ENCODE data around the gene CAMK4. TPM values are rescaled to one million over a fixed set of nuclear protein-coding genes. Genes with fewer than 3 reads are reported as not detected.

CAMK4 gene
- total and polyA plus RNA-seq, 8 donors: 1.0 to 18.3 (median 14.8) TPM

- no peaks in the 10 kb centered on the region for H3K36me3 ChIP-seq
- TF ChIP-seq, protein P1, sequence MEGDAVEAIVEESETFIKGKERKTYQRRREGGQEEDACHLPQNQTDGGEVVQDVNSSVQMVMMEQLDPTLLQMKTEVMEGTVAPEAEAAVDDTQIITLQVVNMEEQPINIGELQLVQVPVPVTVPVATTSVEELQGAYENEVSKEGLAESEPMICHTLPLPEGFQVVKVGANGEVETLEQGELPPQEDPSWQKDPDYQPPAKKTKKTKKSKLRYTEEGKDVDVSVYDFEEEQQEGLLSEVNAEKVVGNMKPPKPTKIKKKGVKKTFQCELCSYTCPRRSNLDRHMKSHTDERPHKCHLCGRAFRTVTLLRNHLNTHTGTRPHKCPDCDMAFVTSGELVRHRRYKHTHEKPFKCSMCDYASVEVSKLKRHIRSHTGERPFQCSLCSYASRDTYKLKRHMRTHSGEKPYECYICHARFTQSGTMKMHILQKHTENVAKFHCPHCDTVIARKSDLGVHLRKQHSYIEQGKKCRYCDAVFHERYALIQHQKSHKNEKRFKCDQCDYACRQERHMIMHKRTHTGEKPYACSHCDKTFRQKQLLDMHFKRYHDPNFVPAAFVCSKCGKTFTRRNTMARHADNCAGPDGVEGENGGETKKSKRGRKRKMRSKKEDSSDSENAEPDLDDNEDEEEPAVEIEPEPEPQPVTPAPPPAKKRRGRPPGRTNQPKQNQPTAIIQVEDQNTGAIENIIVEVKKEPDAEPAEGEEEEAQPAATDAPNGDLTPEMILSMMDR (IDR thresholded peaks at IDR 0.05): no peak
- no peak overlapping the region for H3K27ac ChIP-seq
- H3K9me3 ChIP-seq: no peaks in the 10 kb centered on the region
- H3K27me3 ChIP-seq: no peaks in the 10 kb centered on the region
- DNase-seq: no peak
- H3K4me1 ChIP-seq: no peaks in the 10 kb centered on the region
- H3K4me3 ChIP-seq: no peak overlapping the region
- intact Hi-C loops (cut with DNase I): no loop called here
- ATAC-seq: no peak
Measured at GRCh38 chr5:111453295-111453694, 229.1 kb downstream of the CAMK4 start.

DNA sequence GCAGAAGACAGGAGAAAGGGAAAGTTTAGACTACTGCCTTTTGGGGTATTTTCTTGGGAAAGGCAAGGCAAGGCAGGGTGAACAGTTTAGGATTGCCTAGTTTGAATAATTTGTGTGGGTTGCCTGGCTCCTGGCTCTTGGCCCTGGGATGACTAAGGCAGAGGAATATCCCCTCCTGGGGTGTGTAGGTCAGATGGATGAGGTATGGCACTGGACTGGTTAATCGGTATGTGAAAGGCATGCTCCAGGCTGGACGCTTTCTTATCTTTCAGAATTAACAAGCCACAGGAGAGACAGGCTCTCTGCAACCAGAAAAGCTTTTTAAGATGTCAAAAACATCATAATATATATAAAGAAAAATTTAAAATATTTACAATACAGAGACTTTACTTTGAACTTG is 229.6 kb downstream of the CAMK4 start:
- Histone ChIP-seq H3K27me3 (no peaks in the 10 kb centered on the region), H3K4me3 (no peak overlapping the region), H3K9me3 (no peaks in the 10 kb centered on the region), H3K4me1 (no peaks in the 10 kb centered on the region), H3K36me3 (no peaks in the 10 kb centered on the region), H3K27ac (no peak overlapping the region)
- intact Hi-C loops (cut with DNase I): no loop called here
- DNase-seq (peak in 2 of 4 donors; percentile 14 to 37), ATAC-seq (no peak)
- TF ChIP-seq, protein P1 (IDR thresholded peaks at IDR 0.05): no peak

DNA sequence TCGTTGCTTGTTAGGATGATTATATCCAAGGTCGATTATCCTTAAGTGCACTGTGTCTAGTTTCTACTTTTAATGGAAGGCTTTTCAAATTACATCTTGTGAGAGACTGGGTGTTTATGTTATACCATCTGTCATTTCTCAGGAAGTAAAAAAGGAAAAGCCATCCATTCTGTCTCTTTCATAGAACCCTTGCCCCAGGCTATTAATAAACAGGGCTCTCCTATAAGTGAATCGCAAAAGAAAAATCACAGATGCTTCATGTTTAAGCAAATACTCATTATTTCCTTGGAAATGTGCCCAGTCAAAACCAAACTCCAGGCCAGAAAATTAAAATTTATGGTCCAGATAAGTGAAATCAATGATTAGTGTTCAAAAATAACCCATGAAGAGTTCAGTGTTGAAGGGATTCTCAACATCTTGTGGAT is 230.0 kb downstream of the CAMK4 start:
- no peak overlapping the region for H3K27ac ChIP-seq
- TF ChIP-seq, protein P1 (IDR thresholded peaks at IDR 0.05): no peak
- H3K4me3 ChIP-seq: no peak overlapping the region
- no peaks in the 10 kb centered on the region for H3K4me1 ChIP-seq
- no peaks in the 10 kb centered on the region for H3K27me3 ChIP-seq
- no peaks in the 10 kb centered on the region for H3K36me3 ChIP-seq
- DNase-seq: peak in 2 of 4 donors; percentile 78 to 79
- no peak for ATAC-seq
- H3K9me3 ChIP-seq: no peaks in the 10 kb centered on the region
- intact Hi-C loops (cut with DNase I): no loop called here

- TF ChIP-seq, protein P1 (IDR thresholded peaks at IDR 0.05): no peak
- intact Hi-C loops (cut with DNase I): no loop called here
- Histone ChIP-seq H3K27ac (no peak overlapping the region), H3K4me1 (no peaks in the 10 kb centered on the region), H3K9me3 (no peaks in the 10 kb centered on the region), H3K27me3 (no peaks in the 10 kb centered on the region), H3K4me3 (no peak overlapping the region), H3K36me3 (no peaks in the 10 kb centered on the region)
- DNase-seq (peak in 2 of 4 donors; percentile 41 to 42), ATAC-seq (no peak)
Measured at GRCh38 chr5:111454776-111455175, 230.6 kb downstream of the CAMK4 start.

DNA sequence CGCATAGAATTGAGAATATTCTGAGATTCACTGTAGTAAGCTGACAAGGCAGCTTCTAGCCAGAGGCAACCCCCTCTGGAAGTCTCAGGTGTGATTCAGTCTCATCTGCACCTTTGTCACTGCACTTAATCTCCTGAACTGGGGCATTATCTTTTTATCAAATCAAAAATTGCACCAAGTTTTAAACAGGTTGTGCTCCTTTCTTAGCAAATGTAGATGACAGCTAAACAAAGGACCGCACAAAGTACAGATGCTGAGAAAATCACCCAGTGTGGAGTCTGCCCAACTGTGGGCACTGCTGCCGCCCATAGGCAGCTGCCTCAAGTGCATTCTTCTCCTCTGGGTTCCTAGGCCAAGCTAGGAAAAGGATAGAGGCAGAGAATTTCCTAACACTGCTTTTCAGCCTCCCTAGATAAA is 237.1 kb downstream of the CAMK4 start:
- H3K27me3 ChIP-seq: no peaks in the 10 kb centered on the region
- no peaks in the 10 kb centered on the region for H3K9me3 ChIP-seq
- no peak overlapping the region for H3K4me3 ChIP-seq
- intact Hi-C loops (cut with DNase I): no loop called here
- peak; percentile 81 for ATAC-seq
- no peaks in the 10 kb centered on the region for H3K4me1 ChIP-seq
- DNase-seq: peak in 1 of 4 donors; percentile 53
- TF ChIP-seq, protein P1 (IDR thresholded peaks at IDR 0.05): peak in 1 of 2 donors; percentile 23
- H3K36me3 ChIP-seq: no peaks in the 10 kb centered on the region
- H3K27ac ChIP-seq: no peak overlapping the region
